K562 (cell line): ENCODE data around the gene TENT5A. TPM values are rescaled to one million over a fixed set of nuclear protein-coding genes. Genes with fewer than 3 reads are reported as not detected.

Source experiments
- ATAC-seq: fragments of 200-7000 bp; cut with Tn5 transposase; 3 replicates; pipeline ENCODE4 v1.9.1; 2020; ENCODE audit warnings: moderate library complexity
- BruUV-seq: library from RNA; stranded (reverse); fragments of 400-500 nt; replicated peaks from 2 replicates; lab custom pipeline; 2021; lab: Mats Ljungman, UMichigan
- CTCF ChIA-PET: fragments of 300-600 bp; formaldehyde crosslinking; extraction: SDS; loops from one replicate; lab custom pipeline; 2021; ENCODE audit warnings: low intra/inter-chr PET ratio; lab: Yijun Ruan, JAX
- POLR2A ChIA-PET: fragments of 300-600, 350-650 bp; sonication (Branson Sonifier 250); formaldehyde crosslinking; extraction: SDS; loops from one replicate; lab custom pipeline; 2021; ENCODE audit warnings: antibody characterized with exemption, inconsistent platforms; lab: Yijun Ruan, JAX
- DNase-seq, 4 experiments: peaks; one replicate each; pipeline versions ENCODE4 v3.0.0 to v3.0.0-alpha.2; 2011 to 2018; ENCODE audit warnings: low spot score in 3 of 4, mixed read lengths in 3 of 4; ENCODE audit errors: extremely low read depth in 1 of 4
- FAIRE-seq: peaks from 2 replicates; lab custom pipeline; 2011; peaks lifted over from hg19 to GRCh38; lab: Jason Lieb, UNC
- H2AFZ ChIP-seq: 2 replicates; pipeline ENCODE4 v1.6.0; 2011; ENCODE audit warnings: low read depth, low read length, control low read depth, inconsistent platforms
- H3K27ac ChIP-seq: fragments of 200-600 bp; 3 replicates; pipeline ENCODE4 v1.8.0; 2011; ENCODE audit warnings: low read depth, mild to moderate bottlenecking, control low read depth, inconsistent platforms, low read length, moderate library complexity, mixed read lengths; ENCODE audit errors: extremely low read depth
- H3K27me3 ChIP-seq, 2 experiments: fragments of 300-600 bp in 1 of 2; 2 replicates in 1 of 2; 3 replicates in 1 of 2; pipeline versions ENCODE4 v1.6.0 to v1.8.0; 2011; ENCODE audit warnings: inconsistent platforms in 2 of 2, low read length in 2 of 2, mild to moderate bottlenecking in 1 of 2, mixed read lengths in 1 of 2, moderate library complexity in 1 of 2; ENCODE audit not compliant: control insufficient read depth in 2 of 2, insufficient read depth in 2 of 2
- H3K36me3 ChIP-seq: fragments of 300-600 bp; 3 replicates; pipeline ENCODE4 v1.8.0; 2011; ENCODE audit warnings: mild to moderate bottlenecking, low read length, inconsistent platforms; ENCODE audit not compliant: control insufficient read depth, insufficient read depth
- H3K4me1 ChIP-seq, 2 experiments: fragments of 200-600 bp in 1 of 2; replicated peaks in 1 of 2; 2 replicates in 1 of 2; 3 replicates in 1 of 2; pipeline versions ENCODE4 v1.5.1 to v1.8.0; 2011; ENCODE audit warnings: inconsistent platforms in 2 of 2, low read length in 2 of 2, mild to moderate bottlenecking in 1 of 2, mixed read lengths in 1 of 2, moderate library complexity in 1 of 2; ENCODE audit not compliant: control insufficient read depth in 2 of 2, insufficient read depth in 2 of 2
- H3K4me2 ChIP-seq: 2 replicates; pipeline ENCODE4 v1.6.1; 2011; ENCODE audit warnings: low read length, control low read depth, inconsistent platforms, mixed read lengths; ENCODE audit not compliant: insufficient read depth
- H3K4me3 ChIP-seq: fragments of 200-600 bp; sonication (generic), shearing (Covaris generic); 2 replicates; pipeline ENCODE4 v1.5.1; 2016; ENCODE audit warnings: control low read depth, inconsistent platforms
- H3K79me2 ChIP-seq: fragments of 200-600 bp; 3 replicates; pipeline ENCODE4 v1.8.0; 2011; ENCODE audit warnings: low read length, inconsistent platforms; ENCODE audit not compliant: control insufficient read depth, insufficient read depth
- H3K9ac ChIP-seq, 2 experiments: 2 replicates each; pipeline versions ENCODE4 v1.6.0 to v1.6.1; 2011; ENCODE audit warnings: low read depth in 2 of 2, low read length in 2 of 2, control low read depth in 1 of 2, inconsistent platforms in 1 of 2, mild to moderate bottlenecking in 1 of 2, mixed read lengths in 1 of 2; ENCODE audit not compliant: insufficient read depth in 1 of 2
- H3K9me1 ChIP-seq: one replicate; pipeline ENCODE4 v1.6.0; 2011; ENCODE audit warnings: inconsistent platforms, mild to moderate bottlenecking, low read length, moderate library complexity; ENCODE audit not compliant: control insufficient read depth, insufficient read depth
- H3K9me3 ChIP-seq: replicated peaks from 2 replicates; pipeline ENCODE4 v1.5.1; 2011; ENCODE audit warnings: low read depth, low read length, inconsistent platforms; ENCODE audit not compliant: control insufficient read depth, insufficient read depth
- H4K20me1 ChIP-seq: replicated peaks from 2 replicates; pipeline ENCODE4 v1.6.1; 2011; ENCODE audit warnings: low read length, inconsistent platforms, mixed read lengths; ENCODE audit not compliant: control insufficient read depth, insufficient read depth
- CEBPG ChIP-seq, 3 experiments: fragments of 200-800 bp in 1 of 3; sonication (Bioruptor generic) in 1 of 3; sonication (generic) in 1 of 3; formaldehyde crosslinking in 1 of 3; IDR thresholded peaks in 2 of 3; conservative IDR thresholded peaks in 1 of 3; 2 replicates each; pipeline versions ENCODE4 v1.6.1 to v1.8.0; 2016 to 2022; ENCODE audit warnings: missing compliant biosample characterization in 2 of 3, missing genetic modification characterization in 2 of 3, mild to moderate bottlenecking in 1 of 3, missing genetic modification reagents in 1 of 3
- GTF2E2 ChIP-seq: fragments of 200-800 bp; sonication (Bioruptor generic); IDR thresholded peaks from 2 replicates; pipeline ENCODE4 v1.6.1; 2016; ENCODE audit warnings: missing genetic modification characterization, missing compliant biosample characterization
- KHSRP ChIP-seq: fragments of 450-650 bp; IDR thresholded peaks from 2 replicates; pipeline ENCODE4 v1.6.1; 2017
- LCOR ChIP-seq: sonication (generic); formaldehyde crosslinking; IDR thresholded peaks from 2 replicates; pipeline ENCODE4 v1.8.0; 2022; ENCODE audit warnings: mild to moderate bottlenecking, missing genetic modification reagents
- MEF2A ChIP-seq: IDR thresholded peaks from 2 replicates; pipeline ENCODE4 v1.6.1; 2011; ENCODE audit warnings: low read depth, mild to moderate bottlenecking, low read length, moderate library complexity; ENCODE audit not compliant: control insufficient read depth
- MTA1 ChIP-seq: fragments of 450-650 bp; IDR thresholded peaks from 2 replicates; pipeline ENCODE4 v1.6.1; 2017; ENCODE audit warnings: borderline replicate concordance
- NR2C2 ChIP-seq, 2 experiments: fragments of 200-800 bp in 1 of 2; sonication (Bioruptor generic) in 1 of 2; sonication (generic) in 1 of 2; formaldehyde crosslinking in 1 of 2; IDR thresholded peaks; 2 replicates each; pipeline versions ENCODE4 v1.6.1 to v1.8.0; 2016 to 2022; ENCODE audit warnings: mild to moderate bottlenecking in 1 of 2, missing compliant biosample characterization in 1 of 2, missing genetic modification characterization in 1 of 2, missing genetic modification reagents in 1 of 2
- PHF21A ChIP-seq: fragments of 450-650 bp; IDR thresholded peaks from 2 replicates; pipeline ENCODE4 v1.6.1; 2017; ENCODE audit warnings: low read depth, borderline replicate concordance
- PRPF4 ChIP-seq: fragments of 200-400 bp; formaldehyde crosslinking; IDR thresholded peaks from one replicate; pipeline ENCODE4 v1.6.1; 2017; ENCODE audit warnings: low read length, low read depth, mild to moderate bottlenecking; ENCODE audit not compliant: insufficient read depth, poor library complexity, severe bottlenecking
- RBM14 ChIP-seq: fragments of 200-400 bp; formaldehyde crosslinking; IDR thresholded peaks from 2 replicates; pipeline ENCODE4 v1.6.1; 2018; ENCODE audit warnings: low read depth, mild to moderate bottlenecking, low read length, moderate library complexity, borderline replicate concordance; ENCODE audit not compliant: insufficient read depth
- ZHX1 ChIP-seq: fragments of 150-350 bp; conservative IDR thresholded peaks from 2 replicates; pipeline ENCODE4 v1.6.1; 2014; ENCODE audit warnings: low read length
- ZNF197 ChIP-seq: fragments of 200-800 bp; sonication (Bioruptor generic); IDR thresholded peaks from 2 replicates; pipeline ENCODE4 v1.6.1; 2016; ENCODE audit warnings: low read depth, missing genetic modification characterization, missing compliant biosample characterization
- WGBS: fragments of 100-300 bp; shearing (Covaris generic); methylation state at CpG from one replicate; pipeline ENCODE4 v1.1.6; 2016; ENCODE audit warnings: low coverage, mixed read lengths; ENCODE audit not compliant: insufficient coverage; ENCODE audit errors: missing lambda C conversion rate; 5-methylcytosine and 5-hydroxymethylcytosine counted together
- in situ Hi-C: fragments of 300-500 bp; cut with MboI; formaldehyde crosslinking; loops from 4 replicates; pipeline ENCODE4 v1.15.0; 2018; ENCODE audit warnings: inconsistent platforms, mixed read lengths
- intact Hi-C: fragments of 100-400 bp; cut with micrococcal nuclease; formaldehyde crosslinking; loops from 2 replicates; pipeline ENCODE4 v1.14.2; 2022
- polyA plus RNA-seq, 8 experiments: library from polyadenylated mRNA; depleted of rRNA in 4 of 8; stranded (reverse) in 5 of 8; unstranded in 3 of 8; fragments of >200 nt; fragmentation: Nextera tagmentation in 2 of 8; fragmentation: Illumina TruSeq in 1 of 8; extraction: Ambion mirVana in 2 of 8; extraction: Trizol in 1 of 8; gene quantifications; 2 replicates each; pipeline versions ENCODE4 v1.2.1 to v1.2.3, GENCODE V29; 2011 to 2014; ENCODE audit warnings: inconsistent platforms in 1 of 8, missing spikeins in 1 of 8
- total RNA-seq, 7 experiments: library from RNA; depleted of rRNA in 6 of 7; stranded (reverse); fragments of >200 nt in 6 of 7; fragmentation: Illumina TruSeq in 2 of 7; extraction: Trizol in 2 of 7; gene quantifications; 2 replicates each; pipeline versions ENCODE4 v1.2.1 to v1.2.3, GENCODE V29; 2011 to 2021; ENCODE audit warnings: low replicate concordance in 1 of 7

Gene TENT5A
- total and polyA plus RNA-seq, 9 of the 15 experiments (the other 6 are each of a cell fraction or from before 2014, with no cell fraction given) = 0.77 to 2.3 (median 1.3) TPM

GRCh38 chr6:81773887-81774286 lies 21.4 kb upstream of the TENT5A start:
- H3K36me3 ChIP-seq = no peaks in the 10 kb centered on the region
- no peak for TF ChIP-seq CEBPG (CRISPR knock-in tag; IDR thresholded peaks at IDR 0.05)
- peak in 1 of 2 experiments; percentile 19; a peak in 1 of 4 replicates for TF ChIP-seq CEBPG (tag; conservative IDR thresholded peaks at IDR 0.05 in 1 of 2, IDR thresholded peaks at IDR 0.05 in 1 of 2)
- TF ChIP-seq LCOR (CRISPR knock-in tag) = no peak
- H3K79me2 ChIP-seq = no peaks in the 10 kb centered on the region
- no peaks in the 10 kb centered on the region for H3K4me1 ChIP-seq
- BruUV-seq = no TSS peak
- no peaks in the 10 kb centered on the region for H4K20me1 ChIP-seq
- in situ Hi-C loops = no loop called here
- no peak overlapping the region for H2AFZ ChIP-seq
- no peak overlapping the region for H3K4me2 ChIP-seq
- ATAC-seq (no peak), FAIRE-seq (no peak), DNase-seq (no peak)
- ChIA-PET POLR2A (no interaction called here), CTCF (no interaction called here)
- no peaks in the 10 kb centered on the region for H3K9me3 ChIP-seq
- intact Hi-C loops = no loop called here
- WGBS = 6% methylated on average over 2 of the region's 2 CpGs
- no peak overlapping the region for H3K27ac ChIP-seq
- H3K9ac ChIP-seq = no peak overlapping the region
- H3K27me3 ChIP-seq = no peaks in the 10 kb centered on the region
- H3K9me1 ChIP-seq = no peaks in the 10 kb centered on the region
- no peak overlapping the region for H3K4me3 ChIP-seq

DNA sequence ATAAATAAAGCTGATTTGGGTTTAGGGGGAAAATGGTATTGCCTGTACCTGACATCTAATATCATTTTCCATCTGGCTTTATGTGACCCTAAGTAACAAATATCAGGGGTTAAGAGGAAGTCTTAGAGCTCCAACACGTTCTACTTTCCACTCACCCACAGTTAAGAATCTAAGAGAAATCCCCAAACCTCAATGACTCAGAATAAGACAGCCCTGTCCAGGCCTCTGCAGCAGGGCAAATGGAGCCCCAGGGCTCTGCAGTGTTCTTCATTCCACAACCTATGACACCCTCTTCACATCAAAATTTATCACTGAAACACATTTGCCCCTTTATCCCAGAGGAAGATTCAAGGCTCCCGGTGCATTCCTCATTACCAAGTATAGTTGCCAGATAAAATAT lies 20.3 kb upstream of the TENT5A start:
- Histone ChIP-seq H3K9me3 (no peaks in the 10 kb centered on the region), H3K9ac (no peak overlapping the region), H3K9me1 (no peaks in the 10 kb centered on the region), H3K79me2 (no peaks in the 10 kb centered on the region), H3K4me1 (no peaks in the 10 kb centered on the region), H3K4me2 (no peak overlapping the region), H4K20me1 (no peaks in the 10 kb centered on the region), H3K27ac (no peak overlapping the region), H3K27me3 (no peaks in the 10 kb centered on the region), H3K36me3 (no peaks in the 10 kb centered on the region), H3K4me3 (no peak overlapping the region), H2AFZ (no peak overlapping the region)
- BruUV-seq = no TSS peak
- ChIA-PET CTCF (no interaction called here), POLR2A (interaction anchor here (0.5 kb wide), 1 partner anchor 1050 kb away, joined by 7 read pairs; no protein-coding TSS in a partner anchor)
- WGBS = 5% methylated on average over 2 of the region's 2 CpGs
- no peak for TF ChIP-seq PHF21A
- TF ChIP-seq NR2C2 (CRISPR knock-in tag; IDR thresholded peaks at IDR 0.05) = no peak
- TF ChIP-seq NR2C2 (tag; IDR thresholded peaks at IDR 0.05) = no peak
- TF ChIP-seq PRPF4 = no peak
- no peak for TF ChIP-seq ZNF197 (CRISPR knock-in tag)
- no peak for TF ChIP-seq ZHX1
- no peak for TF ChIP-seq MTA1
- no peak for TF ChIP-seq RBM14
- TF ChIP-seq MEF2A = no peak
- TF ChIP-seq GTF2E2 (tag) = no peak
- TF ChIP-seq KHSRP = no peak
- no peak for ATAC-seq
- no peak for FAIRE-seq
- in situ Hi-C loops (no loop called here), intact Hi-C loops (no loop called here)
- DNase-seq = no peak
